ENCODE data around the gene SORBS1. TPM values are rescaled to one million over a fixed set of nuclear protein-coding genes. Genes with fewer than 3 reads are reported as not detected.

Gene SORBS1
- total RNA-seq, 2 experiments from 2014 or later: 0.13 to 0.70 TPM

DNA sequence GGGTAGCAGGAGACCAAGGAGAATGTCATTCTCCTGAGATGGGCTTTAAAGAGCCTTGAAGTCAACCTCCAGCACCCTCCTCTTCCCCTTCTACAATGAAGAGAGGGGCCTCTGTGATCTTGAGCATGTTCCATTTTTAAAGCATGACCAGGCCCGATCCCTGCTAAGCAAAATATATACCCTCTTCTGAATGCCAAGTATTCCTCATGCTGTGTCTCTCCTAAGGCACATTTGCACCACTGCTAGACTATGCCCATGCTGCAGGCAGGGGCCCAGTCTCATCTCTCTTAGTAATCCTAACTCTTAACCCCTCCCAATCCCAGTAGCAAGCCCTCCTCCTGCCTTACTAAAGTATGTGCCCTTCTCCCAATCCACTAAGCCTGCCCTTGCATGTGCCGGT lies 18.4 kb downstream of the SORBS1 start:
- H3K27ac Mint-ChIP-seq: no peak overlapping the region
- no peak for ATAC-seq
- intact Hi-C loops (cut with micrococcal nuclease): no loop called here
- ChIA-PET POLR2A (no interaction called here), CTCF (no interaction called here)
- DNase-seq: no peak
- H3K27me3 Mint-ChIP-seq: no peaks in the 10 kb centered on the region
- H3K9me3 Mint-ChIP-seq: no peaks in the 10 kb centered on the region
- TF ChIP-seq, protein P1, sequence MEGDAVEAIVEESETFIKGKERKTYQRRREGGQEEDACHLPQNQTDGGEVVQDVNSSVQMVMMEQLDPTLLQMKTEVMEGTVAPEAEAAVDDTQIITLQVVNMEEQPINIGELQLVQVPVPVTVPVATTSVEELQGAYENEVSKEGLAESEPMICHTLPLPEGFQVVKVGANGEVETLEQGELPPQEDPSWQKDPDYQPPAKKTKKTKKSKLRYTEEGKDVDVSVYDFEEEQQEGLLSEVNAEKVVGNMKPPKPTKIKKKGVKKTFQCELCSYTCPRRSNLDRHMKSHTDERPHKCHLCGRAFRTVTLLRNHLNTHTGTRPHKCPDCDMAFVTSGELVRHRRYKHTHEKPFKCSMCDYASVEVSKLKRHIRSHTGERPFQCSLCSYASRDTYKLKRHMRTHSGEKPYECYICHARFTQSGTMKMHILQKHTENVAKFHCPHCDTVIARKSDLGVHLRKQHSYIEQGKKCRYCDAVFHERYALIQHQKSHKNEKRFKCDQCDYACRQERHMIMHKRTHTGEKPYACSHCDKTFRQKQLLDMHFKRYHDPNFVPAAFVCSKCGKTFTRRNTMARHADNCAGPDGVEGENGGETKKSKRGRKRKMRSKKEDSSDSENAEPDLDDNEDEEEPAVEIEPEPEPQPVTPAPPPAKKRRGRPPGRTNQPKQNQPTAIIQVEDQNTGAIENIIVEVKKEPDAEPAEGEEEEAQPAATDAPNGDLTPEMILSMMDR (IDR thresholded peaks at IDR 0.05): no peak
- H3K4me1 Mint-ChIP-seq (ENCODE audit: low read depth): no peaks in the 10 kb centered on the region
- H3K4me3 Mint-ChIP-seq: no peak overlapping the region
- H3K36me3 Mint-ChIP-seq (ENCODE audit: low read depth): no peaks in the 10 kb centered on the region

DNA sequence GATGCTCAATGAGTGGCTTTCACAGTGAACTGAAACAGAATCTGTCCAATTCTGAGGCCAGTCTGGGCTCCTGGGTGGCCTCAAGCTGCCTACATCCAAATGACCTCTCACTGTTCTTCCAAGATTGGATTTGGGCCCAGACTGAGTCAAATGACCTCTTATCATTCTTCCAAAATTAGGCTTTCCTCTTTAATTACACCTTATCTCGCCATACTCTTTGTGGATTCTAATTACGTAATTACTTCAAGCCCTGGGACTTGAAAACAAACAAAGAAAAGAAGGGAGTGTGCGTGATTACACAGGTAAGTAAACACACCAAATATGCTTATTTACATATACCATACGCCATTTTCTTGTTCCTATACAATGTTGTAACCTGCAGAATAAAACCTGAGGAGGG lies 18.8 kb downstream of the SORBS1 start:
- POLR2A ChIA-PET: no interaction called here
- no peaks in the 10 kb centered on the region for H3K4me1 Mint-ChIP-seq (ENCODE audit: low read depth)
- H3K4me3 Mint-ChIP-seq: no peak overlapping the region
- H3K27ac Mint-ChIP-seq: no peak overlapping the region
- H3K9me3 Mint-ChIP-seq: no peaks in the 10 kb centered on the region
- no peaks in the 10 kb centered on the region for H3K27me3 Mint-ChIP-seq
- CTCF ChIA-PET: no interaction called here
- no peaks in the 10 kb centered on the region for H3K36me3 Mint-ChIP-seq (ENCODE audit: low read depth)
- no peak for ATAC-seq
- intact Hi-C loops (cut with micrococcal nuclease): no loop called here
- no peak for DNase-seq
- TF ChIP-seq, protein P1 (IDR thresholded peaks at IDR 0.05): no peak

DNA sequence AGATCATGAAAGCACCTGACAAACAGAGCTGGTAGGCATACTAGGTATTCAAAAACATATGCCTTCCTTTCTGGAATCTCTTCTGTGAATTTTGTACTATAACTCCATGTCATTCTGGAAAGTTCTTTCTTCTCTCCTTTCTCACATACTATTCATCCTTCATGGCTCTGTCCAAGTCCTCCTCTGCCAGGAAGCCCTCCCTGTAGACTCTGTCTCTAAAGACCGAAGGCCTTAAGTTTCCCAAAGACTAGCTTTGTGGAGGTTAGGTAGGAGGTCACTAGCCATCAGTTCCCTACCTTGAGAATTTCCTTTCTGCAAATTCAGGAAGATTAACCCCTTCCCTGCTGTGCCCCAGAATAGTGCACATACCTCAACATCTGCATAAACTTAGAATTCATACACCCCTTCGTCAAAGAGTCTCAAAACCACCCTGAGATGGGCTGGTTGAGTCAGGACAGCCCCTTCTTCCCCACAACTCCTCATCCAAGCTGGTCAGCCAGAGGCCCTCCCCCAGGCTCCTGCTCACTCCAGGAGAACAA lies 20.6 kb downstream of the SORBS1 start:
- Mint-ChIP-seq H3K27me3 (no peaks in the 10 kb centered on the region), H3K36me3 (ENCODE audit: low read depth) (no peaks in the 10 kb centered on the region), H3K4me3 (no peak overlapping the region), H3K27ac (no peak overlapping the region), H3K9me3 (no peaks in the 10 kb centered on the region), H3K4me1 (ENCODE audit: low read depth) (no peaks in the 10 kb centered on the region)
- POLR2A ChIA-PET: no interaction called here
- intact Hi-C loops (cut with micrococcal nuclease): no loop called here
- DNase-seq: no peak
- ATAC-seq: no peak
- TF ChIP-seq, protein P1 (IDR thresholded peaks at IDR 0.05): no peak
- CTCF ChIA-PET: no interaction called here

DNA sequence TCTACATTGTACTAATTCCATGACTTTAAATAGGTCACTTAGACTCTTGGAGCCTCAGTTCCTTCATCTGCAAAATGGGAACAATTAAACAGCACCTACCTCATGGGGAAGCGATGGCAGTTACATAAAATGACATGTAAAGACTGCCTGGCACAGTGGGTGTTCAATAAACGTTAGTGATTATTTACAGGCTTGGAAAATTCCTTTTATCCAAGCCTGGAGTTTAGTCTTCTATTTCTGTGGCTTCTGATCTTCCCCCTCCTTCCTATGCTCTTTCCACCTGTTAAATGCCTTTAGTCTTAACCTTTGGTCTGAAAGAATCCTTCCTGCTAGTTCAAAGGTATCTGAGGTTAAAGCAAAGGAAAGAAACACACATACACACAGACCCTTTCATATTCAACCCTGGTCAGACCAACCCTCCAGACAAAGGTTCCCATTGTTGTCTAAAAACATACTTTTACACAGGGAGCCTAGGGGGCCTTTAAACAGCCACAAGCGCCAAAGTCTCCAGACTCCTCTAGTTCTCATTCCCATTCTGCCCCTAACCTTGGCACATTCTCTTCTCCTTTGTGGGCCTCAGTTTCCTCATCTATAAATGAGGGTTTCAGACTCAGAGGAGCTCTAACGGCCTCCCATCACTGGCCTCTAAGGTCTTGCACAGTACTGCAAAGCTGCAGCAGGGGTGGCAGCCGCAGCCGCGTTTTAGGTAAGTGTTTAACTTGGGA lies 21.4 kb downstream of the SORBS1 start:
- ATAC-seq (no peak), DNase-seq (no peak)
- no peaks in the 10 kb centered on the region for H3K27me3 Mint-ChIP-seq
- no peaks in the 10 kb centered on the region for H3K9me3 Mint-ChIP-seq
- H3K27ac Mint-ChIP-seq: no peak overlapping the region
- TF ChIP-seq, protein P1 (IDR thresholded peaks at IDR 0.05): no peak
- no peaks in the 10 kb centered on the region for H3K36me3 Mint-ChIP-seq (ENCODE audit: low read depth)
- no peaks in the 10 kb centered on the region for H3K4me1 Mint-ChIP-seq (ENCODE audit: low read depth)
- H3K4me3 Mint-ChIP-seq: no peak overlapping the region
- intact Hi-C loops (cut with micrococcal nuclease): no loop called here
- POLR2A ChIA-PET: no interaction called here
- CTCF ChIA-PET: no interaction called here

DNA sequence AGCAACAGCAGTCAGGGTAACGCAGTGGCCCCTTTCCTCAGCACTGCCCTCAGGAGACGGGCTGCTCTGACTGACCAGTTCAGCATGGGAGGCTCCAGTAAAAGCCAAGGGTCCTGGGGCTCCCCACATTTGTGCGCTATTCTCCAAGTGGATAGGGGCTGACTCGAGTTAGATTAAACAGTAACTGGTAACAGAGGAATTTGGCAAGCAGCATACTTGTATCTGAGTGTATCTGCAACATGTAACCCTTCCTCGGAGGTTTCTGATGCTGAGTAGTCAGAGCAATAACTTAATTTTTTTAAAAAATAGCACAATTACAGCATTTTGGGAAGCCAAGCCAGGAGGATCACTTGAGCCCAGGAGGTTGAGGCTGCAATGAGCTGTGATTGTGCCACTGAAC lies 22.8 kb downstream of the SORBS1 start:
- Mint-ChIP-seq H3K27ac (no peak overlapping the region), H3K9me3 (no peaks in the 10 kb centered on the region), H3K4me1 (ENCODE audit: low read depth) (no peaks in the 10 kb centered on the region), H3K27me3 (no peaks in the 10 kb centered on the region), H3K36me3 (ENCODE audit: low read depth) (no peaks in the 10 kb centered on the region), H3K4me3 (no peak overlapping the region)
- ATAC-seq: no peak
- POLR2A ChIA-PET: no interaction called here
- no peak for DNase-seq
- intact Hi-C loops (cut with micrococcal nuclease): no loop called here
- CTCF ChIA-PET: no interaction called here
- TF ChIP-seq, protein P1 (IDR thresholded peaks at IDR 0.05): no peak
